Endothelial cell (in vitro differentiated cells): ENCODE measurements around the gene SLC6A13. TPM values are rescaled to one million over a fixed set of nuclear protein-coding genes. Genes with fewer than 3 reads are reported as not detected.
A peak's percentile ranks its signal among the peaks of the same experiment; 100 is the strongest.

Experiments used
- DNase-seq: peaks from one replicate; pipeline ENCODE4 v3.0.0; 2021; ENCODE audit warnings: low spot score
- H3K27ac Mint-ChIP-seq: one replicate; pipeline ENCODE4 v1.8.0; 2021; ENCODE audit warnings: mixed read lengths, inconsistent platforms; ENCODE audit not compliant: unreplicated experiment
- H3K27me3 Mint-ChIP-seq: one replicate; pipeline ENCODE4 v1.8.0; 2021; ENCODE audit warnings: mild to moderate bottlenecking, moderate library complexity, mixed read lengths, inconsistent platforms; ENCODE audit not compliant: unreplicated experiment
- H3K36me3 Mint-ChIP-seq: one replicate; pipeline ENCODE4 v1.8.0; 2021; ENCODE audit warnings: mild to moderate bottlenecking, low read depth, mixed read lengths, inconsistent platforms; ENCODE audit not compliant: unreplicated experiment
- H3K4me1 Mint-ChIP-seq: one replicate; pipeline ENCODE4 v1.8.0; 2021; ENCODE audit warnings: mild to moderate bottlenecking, mixed read lengths, inconsistent platforms; ENCODE audit not compliant: unreplicated experiment
- H3K4me3 Mint-ChIP-seq: one replicate; pipeline ENCODE4 v1.8.0; 2021; ENCODE audit warnings: mild to moderate bottlenecking, mixed read lengths, inconsistent platforms; ENCODE audit not compliant: unreplicated experiment
- H3K9me3 Mint-ChIP-seq: one replicate; pipeline ENCODE4 v1.8.0; 2021; ENCODE audit warnings: mixed read lengths, inconsistent platforms; ENCODE audit not compliant: unreplicated experiment
- CTCF ChIP-seq: fragments of 200-600 bp; sonication (generic); IDR thresholded peaks from one replicate; pipeline ENCODE4 v1.5.0; 2021; ENCODE audit warnings: antibody characterized with exemption; ENCODE audit not compliant: unreplicated experiment
- total RNA-seq: library from RNA; stranded (reverse); fragmentation: NEBNext Ultra II Directional; extraction: Animal tissue kit (Norgen Biotek cat#: 25700); gene quantifications from one replicate; pipeline ENCODE4 v1.2.1, GENCODE V29; 2021; ENCODE audit not compliant: unreplicated experiment

Gene SLC6A13
- total RNA-seq, 1 donor from 2014 or later: 0.90 TPM

DNA sequence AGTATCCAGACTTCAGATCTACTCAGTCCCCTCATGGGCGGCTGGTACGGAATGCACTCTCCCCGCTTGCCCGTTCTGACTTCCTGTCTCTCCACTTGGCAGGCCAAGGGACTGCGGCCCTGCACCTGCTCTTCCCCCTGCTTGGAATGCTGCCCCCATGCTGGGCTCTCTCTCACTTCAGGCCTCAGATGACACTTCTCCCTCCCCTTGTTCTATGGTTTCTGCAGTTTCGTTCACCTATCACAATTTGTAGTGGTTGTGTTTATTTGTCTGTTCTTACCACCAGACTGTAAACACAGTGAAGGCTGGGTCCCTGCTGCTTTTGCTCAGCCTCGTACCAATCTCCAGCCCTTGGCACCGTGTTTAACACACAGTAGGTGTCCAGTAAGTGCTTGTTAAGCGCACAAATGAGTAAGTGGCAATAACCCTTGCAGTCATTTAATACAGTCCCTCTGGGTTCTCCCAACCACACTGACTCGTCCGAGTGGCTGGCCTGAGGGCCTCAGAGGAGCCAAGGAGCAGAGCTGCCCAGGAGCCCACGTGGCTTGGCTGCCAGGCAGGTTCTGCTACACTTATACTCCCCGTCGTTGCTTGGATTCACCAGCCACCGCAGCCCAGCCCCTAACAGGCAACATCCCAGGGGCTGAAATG lies 60.4 kb downstream of the SLC6A13 start:
- Mint-ChIP-seq H3K27ac (no peak overlapping the region), H3K36me3 (peaks cover 7% of the 10 kb centered on the region), H3K9me3 (no peaks in the 10 kb centered on the region), H3K4me3 (peak overlapping the region; percentile 78), H3K27me3 (peaks cover 19% of the 10 kb centered on the region), H3K4me1 (no peaks in the 10 kb centered on the region)
- no peak for DNase-seq
- TF ChIP-seq CTCF: no peak

DNA sequence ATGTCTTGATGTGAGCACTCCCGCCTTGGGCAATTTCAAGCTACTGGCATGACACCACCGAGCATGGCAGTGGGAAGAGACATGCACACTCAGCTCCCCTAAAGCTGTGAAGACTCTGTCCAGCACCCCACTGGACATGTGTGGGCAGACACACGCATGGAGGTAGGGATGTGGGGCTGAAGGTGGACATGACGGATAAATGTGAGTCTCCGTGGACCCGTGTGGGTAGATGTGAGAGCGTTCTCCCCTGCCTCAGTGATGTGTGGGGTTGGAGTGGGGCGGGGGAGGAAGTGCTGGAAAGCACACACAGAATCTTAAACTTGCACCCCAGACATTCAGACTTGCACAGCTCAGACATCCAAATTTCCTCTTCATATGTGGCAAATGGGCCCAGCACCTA lies 61.3 kb downstream of the SLC6A13 start:
- Mint-ChIP-seq H3K27ac (no peak overlapping the region), H3K9me3 (no peaks in the 10 kb centered on the region), H3K4me3 (no peak overlapping the region), H3K4me1 (no peaks in the 10 kb centered on the region), H3K36me3 (peaks cover 7% of the 10 kb centered on the region), H3K27me3 (peaks cover 19% of the 10 kb centered on the region)
- no peak for TF ChIP-seq CTCF
- no peak for DNase-seq

DNA sequence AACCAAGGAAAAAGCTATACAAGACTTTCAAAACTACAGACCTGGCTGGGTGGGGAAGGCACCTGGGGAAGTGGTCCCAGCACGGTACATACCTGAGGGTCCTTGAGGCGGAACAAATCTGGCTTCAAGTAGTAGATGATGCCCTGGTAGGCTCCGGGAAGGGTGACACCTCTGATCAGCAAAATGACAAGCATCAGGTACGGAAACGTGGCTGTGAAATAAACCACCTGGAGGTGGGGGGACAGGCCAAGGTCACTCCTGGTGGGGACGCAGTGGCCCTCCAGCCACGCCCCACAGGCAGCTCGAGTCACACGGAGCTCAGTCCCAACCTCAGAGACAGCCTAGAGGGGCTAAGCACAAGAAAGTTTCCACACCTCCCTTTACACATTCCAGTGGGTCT lies 63.9 kb downstream of the SLC6A13 start:
- H3K27ac Mint-ChIP-seq: no peak overlapping the region
- peaks cover 7% of the 10 kb centered on the region for H3K36me3 Mint-ChIP-seq
- peaks cover 24% of the 10 kb centered on the region for H3K27me3 Mint-ChIP-seq
- peaks cover 4% of the 10 kb centered on the region for H3K4me1 Mint-ChIP-seq
- no peak for DNase-seq
- TF ChIP-seq CTCF: no peak
- no peak overlapping the region for H3K4me3 Mint-ChIP-seq
- no peaks in the 10 kb centered on the region for H3K9me3 Mint-ChIP-seq

DNA sequence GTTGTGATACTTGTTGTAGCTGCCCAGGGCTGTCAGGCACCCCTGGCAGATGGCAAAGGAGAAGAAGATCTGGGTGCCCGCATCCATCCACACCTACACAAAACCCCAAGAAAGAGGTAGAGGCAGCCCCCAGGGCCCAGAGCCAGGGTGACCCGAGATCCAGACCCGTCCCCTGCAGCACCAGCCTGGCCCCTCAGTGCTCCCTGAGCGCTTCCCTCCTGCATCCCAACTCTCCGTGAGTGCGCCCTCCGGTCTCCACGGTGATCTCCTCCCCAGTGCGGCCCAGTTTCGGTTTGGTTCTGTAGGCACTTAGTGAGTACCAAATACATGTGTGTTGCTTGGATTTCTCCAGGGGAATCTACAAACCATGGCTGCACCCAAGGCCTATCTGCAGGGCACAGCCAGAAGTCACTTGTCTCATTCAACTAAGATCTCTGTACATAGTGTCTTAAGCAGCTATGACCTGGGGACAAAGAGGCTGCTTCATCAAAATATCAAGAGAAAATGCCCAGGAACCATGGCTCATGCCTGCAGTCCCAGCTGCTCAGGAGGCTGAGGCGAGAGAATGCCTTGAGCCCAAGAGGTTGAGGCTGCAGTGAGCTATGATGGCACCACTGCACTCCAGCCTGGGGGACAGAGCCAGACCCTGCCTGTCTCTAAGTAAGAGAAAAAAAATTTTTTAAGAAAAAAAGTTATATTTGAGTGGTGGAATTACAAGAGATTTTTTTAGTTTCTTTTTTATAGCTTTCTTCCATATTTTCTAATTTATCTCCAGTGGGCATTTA lies 64.5 kb downstream of the SLC6A13 start:
- Mint-ChIP-seq H3K36me3 (peaks cover 7% of the 10 kb centered on the region), H3K4me3 (no peak overlapping the region), H3K9me3 (no peaks in the 10 kb centered on the region), H3K4me1 (peaks cover 4% of the 10 kb centered on the region), H3K27me3 (peaks cover 24% of the 10 kb centered on the region), H3K27ac (no peak overlapping the region)
- no peak for TF ChIP-seq CTCF
- no peak for DNase-seq

DNA sequence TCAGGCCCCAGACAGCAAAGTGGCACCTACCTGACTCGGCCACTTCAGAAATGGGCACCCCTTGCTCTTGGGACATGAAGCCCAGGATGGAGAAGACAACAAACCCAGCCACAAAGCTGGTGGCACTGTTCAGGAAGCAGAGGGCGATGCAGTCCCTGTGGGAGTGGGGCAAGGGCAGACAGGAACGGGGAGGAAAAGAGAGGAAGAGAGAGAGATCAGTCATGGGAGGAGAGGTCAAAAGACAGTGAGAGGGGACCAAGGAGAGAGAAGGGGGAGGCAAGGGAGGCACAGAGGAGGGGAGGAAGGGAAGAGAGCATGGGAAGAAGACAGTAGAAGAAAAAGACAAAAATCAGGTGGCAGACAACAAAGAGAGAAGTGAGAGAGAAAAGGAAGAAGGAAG lies 65.3 kb downstream of the SLC6A13 start:
- DNase-seq: no peak
- no peak overlapping the region for H3K4me3 Mint-ChIP-seq
- no peaks in the 10 kb centered on the region for H3K9me3 Mint-ChIP-seq
- no peak for TF ChIP-seq CTCF
- peaks cover 20% of the 10 kb centered on the region for H3K27me3 Mint-ChIP-seq
- peaks cover 4% of the 10 kb centered on the region for H3K4me1 Mint-ChIP-seq
- no peak overlapping the region for H3K27ac Mint-ChIP-seq
- H3K36me3 Mint-ChIP-seq: peaks cover 3% of the 10 kb centered on the region
